Measurements from ENCODE around the gene KRTAP10-1.
"Not testable (repeated sequence)": the region's sequence is repeated elsewhere in the genome, so short reads cannot be mapped to it uniquely, and the experiment has no call there.

Gene KRTAP10-1

GRCh38 chr21:44539991-44540666, at the start of gene KRTAP10-1:
KRTAP10-1 (minus strand) TSS chr21:44540195; CDS start chr21:44540150, 45 bp downstream.
- DNase-seq = no peak

GRCh38 chr21:44589094-44589493, 49.1 kb upstream of the KRTAP10-1 start:
- no peak for DNase-seq

GRCh38 chr21:44585892-44586291, 45.9 kb upstream of the KRTAP10-1 start:
- DNase-seq = no peak

GRCh38 chr21:44583800-44584147, 43.8 kb upstream of the KRTAP10-1 start:
- no peak for DNase-seq

- no peak for DNase-seq
Observed at GRCh38 chr21:44583089-44583799, 43.2 kb upstream of the KRTAP10-1 start.

GRCh38 chr21:44582055-44582454, 42.1 kb upstream of the KRTAP10-1 start:
- no peak for DNase-seq

GRCh38 chr21:44581158-44581557, 41.2 kb upstream of the KRTAP10-1 start:
- DNase-seq = no peak

- not testable (repeated sequence) for DNase-seq
Observed at GRCh38 chr21:44580231-44580821, 40.3 kb upstream of the KRTAP10-1 start, which contains the start of gene KRTAP10-5. KRTAP10-5 (minus strand) TSS chr21:44580604; CDS start chr21:44580578, 26 bp downstream.

GRCh38 chr21:44579833-44580144, 39.8 kb upstream of the KRTAP10-1 start:
- no peak for DNase-seq

- DNase-seq = no peak
Observed at GRCh38 chr21:44579056-44579832, 39.2 kb upstream of the KRTAP10-1 start.

- no peak for DNase-seq
Observed at GRCh38 chr21:44578371-44579055, 38.5 kb upstream of the KRTAP10-1 start.

- no peak for DNase-seq
Observed at GRCh38 chr21:44576025-44576420, 36.0 kb upstream of the KRTAP10-1 start.

GRCh38 chr21:44575307-44576024, 35.5 kb upstream of the KRTAP10-1 start:
- no peak for DNase-seq

- no peak for DNase-seq
Observed at GRCh38 chr21:44574457-44575306, 34.7 kb upstream of the KRTAP10-1 start.

GRCh38 chr21:44573630-44574456, 33.8 kb upstream of the KRTAP10-1 start, which contains the start of gene KRTAP10-4:
KRTAP10-4 (plus strand) TSS chr21:44573729; CDS start chr21:44573759, 30 bp downstream.
- DNase-seq = not testable (repeated sequence)

- DNase-seq = no peak
Observed at GRCh38 chr21:44572959-44573583, 33.1 kb upstream of the KRTAP10-1 start.

GRCh38 chr21:44571844-44572782, 32.1 kb upstream of the KRTAP10-1 start:
- DNase-seq = no peak

GRCh38 chr21:44571296-44571695, 31.3 kb upstream of the KRTAP10-1 start:
- no peak for DNase-seq
